OCI-LY7 (cell line): Measurements from ENCODE around the gene LCE6A.
A peak's percentile ranks its signal among the peaks of the same experiment; 100 is the strongest.

Experiments used
- CTCF ChIP-seq: fragments of 200-600 bp; sonication (generic); conservative IDR thresholded peaks from 2 replicates; pipeline ENCODE4 v1.5.1; 2014; ENCODE audit warnings: mild to moderate bottlenecking, antibody characterized with exemption, low read length, moderate library complexity, mixed read lengths
- EZH2phosphoT487 ChIP-seq: fragments of 200-600 bp; sonication (generic); IDR thresholded peaks from 2 replicates; pipeline ENCODE4 v1.6.1; 2018; ENCODE audit warnings: low read depth, borderline replicate concordance, mild to moderate bottlenecking, mixed run types, antibody characterized with exemption, low read length, moderate library complexity, mixed read lengths

- TF ChIP-seq CTCF (peak; percentile 73), EZH2phosphoT487 (no peak)
Measured at GRCh38 chr1:152878042-152878441, 35.4 kb downstream of the LCE6A start, which contains the start of gene SMCP.
